Measurements from ENCODE around the gene OMG.

Gene OMG

DNA sequence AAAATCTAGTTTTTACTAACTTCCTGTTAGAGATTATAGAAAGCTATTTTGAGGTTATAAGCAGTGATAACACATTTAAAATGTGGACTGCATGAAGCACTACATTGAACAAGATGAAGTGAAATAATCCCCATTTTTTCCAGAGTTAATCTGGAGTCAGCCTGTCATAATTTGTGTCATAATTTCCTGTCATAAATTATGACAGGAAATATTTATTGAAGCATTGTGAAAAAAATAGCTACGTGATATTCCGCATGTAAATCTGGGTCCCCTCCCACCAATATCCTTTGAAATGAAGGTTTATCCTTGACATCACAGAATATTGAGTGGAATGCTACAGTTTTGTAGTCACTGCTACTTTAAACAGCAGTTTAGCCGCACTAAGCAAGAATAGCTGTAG is 40.1 kb downstream of the OMG start:
- DNase-seq = no peak

GRCh38 chr17:31254654-31255053 is 42.4 kb downstream of the OMG start:
- DNase-seq = no peak

DNA sequence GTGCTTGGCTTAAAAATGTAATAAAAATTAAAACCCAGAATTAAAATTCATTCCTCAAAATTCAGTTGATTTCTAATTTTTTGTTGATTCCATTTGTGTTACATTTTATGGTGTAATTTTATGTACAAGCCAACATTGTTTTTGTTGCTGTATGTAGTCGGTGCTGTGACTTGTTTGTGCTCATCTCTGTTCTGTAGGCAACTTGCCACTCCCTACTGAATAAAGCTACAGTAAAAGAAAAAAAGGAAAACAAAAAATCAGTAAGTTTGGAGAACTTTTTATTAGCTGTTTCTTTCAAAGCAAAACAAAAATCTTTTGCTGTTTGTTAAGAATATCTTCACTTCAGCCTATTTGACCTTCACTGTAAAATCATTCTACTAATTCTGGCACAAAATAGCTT is 44.3 kb downstream of the OMG start:
- no peak for DNase-seq

GRCh38 chr17:31251970-31252328 is 45.1 kb downstream of the OMG start:
- no peak for DNase-seq

DNA sequence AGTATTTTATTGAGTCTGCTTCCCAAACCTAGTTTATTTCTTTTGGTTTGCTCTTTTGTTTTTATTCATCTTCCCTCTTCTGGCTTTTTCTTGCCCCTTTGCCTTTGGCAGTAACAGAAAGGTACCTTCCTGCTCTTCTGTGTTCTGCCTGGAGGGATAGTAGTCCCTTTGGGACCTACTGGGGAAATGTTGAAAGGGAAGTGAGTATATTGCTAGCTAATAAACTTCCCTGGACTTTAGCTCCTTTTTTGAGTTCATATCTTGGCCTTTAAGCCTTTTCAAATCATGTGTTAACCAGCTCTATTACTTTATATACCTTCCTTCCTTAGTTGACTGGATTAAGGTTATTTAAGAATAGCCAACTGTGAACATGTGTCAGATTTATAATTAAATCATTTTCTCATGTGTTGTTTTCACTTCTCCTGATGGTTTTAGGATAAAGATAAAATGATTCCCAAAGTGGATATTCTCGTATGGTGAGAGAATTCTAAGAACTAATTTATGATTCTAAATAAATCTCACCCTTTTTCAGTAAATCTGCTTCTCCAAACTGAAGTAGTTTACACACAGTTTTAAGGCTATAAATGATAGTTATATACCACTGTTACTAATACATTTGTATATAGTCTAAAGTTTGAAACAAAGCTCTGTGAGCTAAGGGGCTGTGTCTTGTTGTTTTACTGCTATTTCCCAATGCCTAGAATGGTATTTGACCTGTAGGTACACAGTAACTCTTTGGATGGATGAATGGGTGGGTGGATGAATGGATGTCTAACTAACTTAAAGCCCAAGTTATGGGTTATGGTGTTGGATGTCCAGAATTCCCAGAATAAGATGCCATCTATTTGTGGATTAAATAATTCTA is 45.7 kb downstream of the OMG start:
- DNase-seq = no peak

- no peak for DNase-seq
Measured at GRCh38 chr17:31250229-31250628, 46.8 kb downstream of the OMG start.

DNA sequence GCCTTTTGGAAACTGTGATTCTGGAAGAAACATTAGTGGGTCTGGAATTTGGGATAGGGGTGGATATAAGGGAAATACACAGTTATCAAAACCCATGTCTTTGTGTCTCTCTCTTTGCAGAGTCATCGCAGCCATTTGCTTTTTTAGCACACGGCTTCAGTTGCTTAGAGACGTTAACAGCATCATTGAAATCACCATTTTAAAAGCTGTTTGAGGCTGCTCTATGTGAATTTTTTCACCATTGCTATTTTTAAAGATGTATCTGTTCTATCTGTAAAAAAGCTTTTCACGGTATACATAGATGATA is 47.3 kb downstream of the OMG start:
- no peak for DNase-seq

DNA sequence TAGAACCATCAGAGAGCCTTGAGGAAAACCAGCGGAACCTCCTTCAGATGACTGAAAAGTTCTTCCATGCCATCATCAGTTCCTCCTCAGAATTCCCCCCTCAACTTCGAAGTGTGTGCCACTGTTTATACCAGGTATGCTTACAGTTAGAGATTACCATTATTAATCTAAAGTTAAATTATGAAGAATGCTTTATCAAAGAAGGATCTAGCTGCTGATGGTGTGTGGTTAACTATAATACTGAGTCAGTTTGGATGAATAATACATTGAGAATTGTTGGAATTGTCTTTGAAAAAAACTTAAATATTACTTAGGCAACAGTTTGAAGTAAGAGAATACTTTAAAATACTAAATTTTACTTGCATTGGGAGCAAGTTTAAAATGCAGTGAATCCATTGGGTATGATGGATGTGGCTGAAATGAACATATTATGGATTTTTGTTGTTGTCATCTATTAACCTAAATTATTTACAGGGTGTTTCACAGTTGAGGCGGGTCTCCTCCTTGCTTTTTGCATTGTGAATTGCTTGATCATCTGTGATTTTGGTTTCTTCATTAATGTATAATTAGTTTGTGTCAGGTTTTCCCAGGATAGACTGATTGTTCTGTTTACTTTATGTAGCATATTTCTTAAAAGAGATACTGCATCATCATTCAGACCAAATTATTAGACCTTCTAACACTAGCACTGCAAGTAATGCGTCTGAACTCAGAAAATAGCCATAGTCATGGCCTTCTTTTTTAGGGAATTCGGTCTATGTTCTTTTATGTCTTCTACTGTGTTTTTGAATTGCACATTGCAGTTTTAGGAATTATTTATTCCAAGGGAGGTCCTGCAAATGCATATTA is 47.8 kb downstream of the OMG start:
- no peak for DNase-seq
